CD14-positive monocyte (primary cell): ENCODE results near the gene AP1S3. TPM values are rescaled to one million over a fixed set of nuclear protein-coding genes. Genes with fewer than 3 reads are reported as not detected.

ENCODE experiments used
- DNase-seq, 3 donors: peaks; one replicate each; pipeline ENCODE4 v3.0.0-alpha.2; 2011 to 2022
- H2AFZ ChIP-seq: 2 replicates; pipeline ENCODE4 v1.6.0; 2012; ENCODE audit warnings: mild to moderate bottlenecking, low read depth, low read length, inconsistent platforms; ENCODE audit not compliant: insufficient read depth, poor library complexity, severe bottlenecking
- H3K27ac ChIP-seq, 2 donors: 1 replicate in 1 of 2; 2 replicates in 1 of 2; pipeline ENCODE4 v1.5.1; 2012 to 2013; ENCODE audit warnings: low read length in 2 of 2, control low read depth in 1 of 2, inconsistent platforms in 1 of 2, low read depth in 1 of 2, mild to moderate bottlenecking in 1 of 2
- H3K27me3 ChIP-seq, 2 donors: one replicate each; pipeline versions ENCODE4 v1.6.0 to v1.6.1; 2011 to 2013; ENCODE audit warnings: low read length in 2 of 2; ENCODE audit not compliant: control insufficient read depth in 2 of 2, insufficient read depth in 2 of 2
- H3K36me3 ChIP-seq, 2 donors: replicated peaks in 1 of 2; 1 replicate in 1 of 2; 2 replicates in 1 of 2; pipeline versions ENCODE4 v1.5.1 to v1.6.1; 2012 to 2013; ENCODE audit warnings: low read length in 2 of 2, control low read depth in 1 of 2, inconsistent platforms in 1 of 2, mild to moderate bottlenecking in 1 of 2; ENCODE audit not compliant: insufficient read depth in 2 of 2, control insufficient read depth in 1 of 2
- H3K4me1 ChIP-seq, 2 donors: 1 replicate in 1 of 2; 2 replicates in 1 of 2; pipeline versions ENCODE4 v1.5.1 to v1.6.1; 2012 to 2013; ENCODE audit warnings: low read length in 2 of 2, control low read depth in 1 of 2, inconsistent platforms in 1 of 2, mild to moderate bottlenecking in 1 of 2, moderate library complexity in 1 of 2; ENCODE audit not compliant: insufficient read depth in 2 of 2, control insufficient read depth in 1 of 2
- H3K4me2 ChIP-seq: replicated peaks from 2 replicates; pipeline ENCODE3; 2012; ENCODE audit warnings: low read length, moderate library complexity, mild to moderate bottlenecking; ENCODE audit not compliant: poor library complexity, severe bottlenecking; ENCODE audit errors: extremely low read depth
- H3K4me3 ChIP-seq, 3 experiments: fragments of 200-600 bp in 1 of 3; sonication (generic) in 1 of 3; replicated peaks in 1 of 3; 1 replicate in 2 of 3; 2 replicates in 1 of 3; pipeline ENCODE4 v1.5.1; 2011 to 2013; ENCODE audit warnings: low read length in 3 of 3, mild to moderate bottlenecking in 3 of 3, control low read depth in 2 of 3, low read depth in 2 of 3, inconsistent platforms in 1 of 3, moderate library complexity in 1 of 3
- H3K79me2 ChIP-seq: 2 replicates; pipeline ENCODE4 v1.6.0; 2012; ENCODE audit warnings: mild to moderate bottlenecking, control low read depth, inconsistent platforms, low read length, moderate library complexity; ENCODE audit not compliant: insufficient read depth
- H3K9ac ChIP-seq: 2 replicates; pipeline ENCODE4 v1.6.0; 2017; ENCODE audit warnings: low read length, mild to moderate bottlenecking; ENCODE audit not compliant: insufficient read depth, poor library complexity, severe bottlenecking
- H3K9me3 ChIP-seq, 2 donors: replicated peaks in 1 of 2; 1 replicate in 1 of 2; 2 replicates in 1 of 2; pipeline versions ENCODE4 v1.5.1 to v1.6.1; 2012 to 2013; ENCODE audit warnings: low read length in 2 of 2, control low read depth in 1 of 2; ENCODE audit not compliant: control insufficient read depth in 1 of 2, insufficient read depth in 1 of 2
- H4K20me1 ChIP-seq: 2 replicates; pipeline ENCODE4 v1.6.0; 2012; ENCODE audit warnings: mild to moderate bottlenecking, low read length, control low read depth, moderate library complexity; ENCODE audit not compliant: insufficient read depth
- H3K27ac Mint-ChIP-seq, 7 donors: one replicate each; pipeline ENCODE4 v1.8.0; 2020; ENCODE audit warnings: mild to moderate bottlenecking in 7 of 7, mixed read lengths in 7 of 7, moderate library complexity in 6 of 7, inconsistent platforms in 2 of 7
- H3K27me3 Mint-ChIP-seq, 3 donors: one replicate each; pipeline ENCODE4 v1.8.0; 2021 to 2022; ENCODE audit warnings: low read depth in 3 of 3, mild to moderate bottlenecking in 3 of 3, mixed read lengths in 3 of 3, moderate library complexity in 3 of 3, inconsistent platforms in 1 of 3
- H3K36me3 Mint-ChIP-seq, 2 donors: one replicate each; pipeline ENCODE4 v1.8.0; 2020; ENCODE audit warnings: mixed read lengths in 2 of 2, inconsistent platforms in 1 of 2, mild to moderate bottlenecking in 1 of 2
- H3K4me1 Mint-ChIP-seq: one replicate; pipeline ENCODE4 v1.8.0; 2020; ENCODE audit warnings: mild to moderate bottlenecking, mixed read lengths
- H3K4me3 Mint-ChIP-seq, 2 donors: one replicate each; pipeline ENCODE4 v1.8.0; 2020; ENCODE audit warnings: mild to moderate bottlenecking in 2 of 2, mixed read lengths in 2 of 2, moderate library complexity in 1 of 2
- H3K9me3 Mint-ChIP-seq, 7 donors: one replicate each; pipeline ENCODE4 v1.8.0; 2020 to 2022; ENCODE audit warnings: mixed read lengths in 7 of 7, mild to moderate bottlenecking in 6 of 7, moderate library complexity in 6 of 7, inconsistent platforms in 2 of 7
- whole genome bisulfite sequencing: methylation state at CpG from one replicate; pipeline ENCODE4 v1.1.5; 2013; ENCODE audit warnings: missing lambda C conversion rate; ENCODE audit not compliant: insufficient coverage; 5-methylcytosine and 5-hydroxymethylcytosine counted together
- intact Hi-C, 2 donors: fragments of 100-400 bp; cut with micrococcal nuclease; formaldehyde crosslinking; loops; one replicate each; pipeline versions ENCODE4 v1.15.0 to v1.15.1; 2023
- polyA plus RNA-seq, 3 donors: library from polyadenylated mRNA; depleted of rRNA in 1 of 3; unstranded in 2 of 3; stranded (reverse) in 1 of 3; fragments of 300-500 nt in 2 of 3; fragments of >200 nt in 1 of 3; fragmentation: Illumina TruSeq in 2 of 3; gene quantifications; 1 replicate in 2 of 3; 2 replicates in 1 of 3; pipeline ENCODE4 v1.2.3, GENCODE V29; 2012 to 2021
- TF ChIP-seq, protein P1 (sequence below): fragments of 200-600 bp; IDR thresholded peaks from one replicate; pipeline ENCODE4 v1.8.0; 2022; ENCODE audit warnings: antibody characterized with exemption, mild to moderate bottlenecking

The AP1S3 gene
- polyA plus RNA-seq, 3 donors, result 0.80 to 1.3 (median 0.81) TPM

GRCh38 chr2:223758131-223758840 is 79.1 kb downstream of the AP1S3 start:
- H3K9ac ChIP-seq, result no peak overlapping the region
- Mint-ChIP-seq H3K4me1 (peaks cover 3% of the 10 kb centered on the region), H3K4me3 (no peak overlapping the region), H3K27me3 (peaks cover 0 to 3% (median 0%) of the 10 kb centered on the region in 3 donors), H3K36me3 (peaks cover 0 to 7% of the 10 kb centered on the region in 2 donors), H3K27ac (no peak overlapping the region), H3K9me3 (peaks cover 0 to 3% (median 0%) of the 10 kb centered on the region in 7 donors)
- no peak for DNase-seq
- H3K27me3 ChIP-seq, result no peaks in the 10 kb centered on the region
- 100% methylated on average over 2 of the region's 4 CpGs for WGBS
- H3K4me3 ChIP-seq, result no peak overlapping the region
- H4K20me1 ChIP-seq, result no peaks in the 10 kb centered on the region
- H3K27ac ChIP-seq, result no peak overlapping the region
- no peaks in the 10 kb centered on the region for H3K4me1 ChIP-seq
- no peaks in the 10 kb centered on the region for H3K36me3 ChIP-seq
- TF ChIP-seq, protein P1, sequence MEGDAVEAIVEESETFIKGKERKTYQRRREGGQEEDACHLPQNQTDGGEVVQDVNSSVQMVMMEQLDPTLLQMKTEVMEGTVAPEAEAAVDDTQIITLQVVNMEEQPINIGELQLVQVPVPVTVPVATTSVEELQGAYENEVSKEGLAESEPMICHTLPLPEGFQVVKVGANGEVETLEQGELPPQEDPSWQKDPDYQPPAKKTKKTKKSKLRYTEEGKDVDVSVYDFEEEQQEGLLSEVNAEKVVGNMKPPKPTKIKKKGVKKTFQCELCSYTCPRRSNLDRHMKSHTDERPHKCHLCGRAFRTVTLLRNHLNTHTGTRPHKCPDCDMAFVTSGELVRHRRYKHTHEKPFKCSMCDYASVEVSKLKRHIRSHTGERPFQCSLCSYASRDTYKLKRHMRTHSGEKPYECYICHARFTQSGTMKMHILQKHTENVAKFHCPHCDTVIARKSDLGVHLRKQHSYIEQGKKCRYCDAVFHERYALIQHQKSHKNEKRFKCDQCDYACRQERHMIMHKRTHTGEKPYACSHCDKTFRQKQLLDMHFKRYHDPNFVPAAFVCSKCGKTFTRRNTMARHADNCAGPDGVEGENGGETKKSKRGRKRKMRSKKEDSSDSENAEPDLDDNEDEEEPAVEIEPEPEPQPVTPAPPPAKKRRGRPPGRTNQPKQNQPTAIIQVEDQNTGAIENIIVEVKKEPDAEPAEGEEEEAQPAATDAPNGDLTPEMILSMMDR, result no peak
- intact Hi-C loops, result no loop called here
- no peaks in the 10 kb centered on the region for H3K79me2 ChIP-seq
- no peaks in the 10 kb centered on the region for H3K9me3 ChIP-seq
- no peak overlapping the region for H3K4me2 ChIP-seq
- no peak overlapping the region for H2AFZ ChIP-seq

DNA sequence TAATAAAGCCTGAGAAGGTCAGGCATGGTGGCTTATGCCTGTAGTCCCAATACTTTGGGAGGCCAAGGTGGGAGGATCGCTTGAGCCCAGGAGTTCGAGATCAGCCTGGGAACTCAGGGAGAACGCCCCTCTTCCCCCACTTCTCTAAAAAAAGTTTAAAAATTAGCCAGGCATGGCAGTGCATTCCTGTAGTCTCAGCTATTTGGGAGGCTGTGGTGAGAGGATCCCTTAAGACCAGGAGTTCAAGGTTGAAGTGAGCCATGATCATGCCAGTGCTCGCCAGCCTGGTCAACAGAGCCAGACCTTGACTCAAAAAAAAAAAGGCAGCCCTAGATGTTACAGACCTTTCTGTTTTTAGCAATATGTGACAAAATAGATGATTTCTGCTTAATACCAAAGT is 83.4 kb downstream of the AP1S3 start:
- Histone ChIP-seq H4K20me1 (no peaks in the 10 kb centered on the region), H3K4me2 (no peak overlapping the region), H3K36me3 (no peaks in the 10 kb centered on the region), H3K79me2 (no peaks in the 10 kb centered on the region), H2AFZ (no peak overlapping the region), H3K27ac (no peak overlapping the region), H3K4me3 (no peak overlapping the region), H3K9me3 (no peaks in the 10 kb centered on the region), H3K27me3 (no peaks in the 10 kb centered on the region), H3K4me1 (no peaks in the 10 kb centered on the region), H3K9ac (no peak overlapping the region)
- Mint-ChIP-seq H3K9me3 (peaks cover 0 to 3% (median 0%) of the 10 kb centered on the region in 7 donors), H3K27me3 (peaks cover 0 to 4% (median 1%) of the 10 kb centered on the region in 3 donors), H3K4me3 (no peak overlapping the region), H3K36me3 (peaks cover 0 to 4% of the 10 kb centered on the region in 2 donors), H3K27ac (no peak overlapping the region), H3K4me1 (no peaks in the 10 kb centered on the region)
- no CpG with 5 or more reads among the region's 4 CpGs for WGBS
- intact Hi-C loops, result no loop called here
- DNase-seq, result no peak
- TF ChIP-seq, protein P1, result no peak
